ENCODE data around the gene SEC24C. TPM values are rescaled to one million over a fixed set of nuclear protein-coding genes. Genes with fewer than 3 reads are reported as not detected.

Gene SEC24C
- total RNA-seq, 4 donors from 2014 or later: 25.3 to 75.9 (median 40.1) TPM

GRCh38 chr10:73816917-73817729, 73.0 kb downstream of the SEC24C start:
- Histone ChIP-seq H3K27me3 (no peaks in the 10 kb centered on the region), H3K4me3 (no peak overlapping the region), H3K36me3 (no peaks in the 10 kb centered on the region), H3K4me1 (no peaks in the 10 kb centered on the region), H3K9me3 (no peaks in the 10 kb centered on the region), H3K27ac (peak overlapping the region; percentile 34 to 41)
- TF ChIP-seq CTCF (IDR thresholded peaks at IDR 0.05) (no peak), POLR2A (IDR thresholded peaks at IDR 0.05) (no peak)
- intact Hi-C loops (cut with DNase I; ENCODE audit: low total_unique reads): no loop called here
- DNase-seq: no peak

- Histone ChIP-seq H3K36me3 (no peaks in the 10 kb centered on the region), H3K9me3 (no peaks in the 10 kb centered on the region), H3K27ac (no peak overlapping the region), H3K27me3 (no peaks in the 10 kb centered on the region), H3K4me1 (no peaks in the 10 kb centered on the region), H3K4me3 (no peak overlapping the region)
- no peak for DNase-seq
- TF ChIP-seq POLR2A (IDR thresholded peaks at IDR 0.05): no peak
- TF ChIP-seq CTCF (IDR thresholded peaks at IDR 0.05): no peak
- intact Hi-C loops (cut with DNase I; ENCODE audit: low total_unique reads): no loop called here
Observed at GRCh38 chr10:73817826-73818225, 73.7 kb downstream of the SEC24C start.

DNA sequence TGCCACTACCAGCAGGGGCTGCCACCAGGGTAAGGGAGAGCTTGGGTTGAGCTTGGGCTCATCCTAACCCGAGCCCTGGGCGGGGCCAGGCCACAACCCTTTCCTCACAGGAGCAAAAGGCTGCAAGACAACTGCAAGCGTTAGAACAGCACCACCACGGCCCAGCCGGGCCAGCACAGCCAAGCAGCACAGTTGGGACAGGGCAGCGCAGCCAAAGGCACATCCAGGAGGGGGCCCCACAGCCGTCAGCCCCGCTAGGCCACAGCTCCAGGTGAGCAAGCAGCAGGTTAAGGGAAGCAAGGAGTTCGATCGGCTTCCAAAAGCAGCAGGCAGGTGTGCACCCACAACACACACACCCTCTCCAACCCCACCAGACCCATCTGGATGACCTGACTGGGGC, 74.2 kb downstream of the SEC24C start:
- Histone ChIP-seq H3K27me3 (no peaks in the 10 kb centered on the region), H3K4me1 (no peaks in the 10 kb centered on the region), H3K4me3 (no peak overlapping the region), H3K27ac (no peak overlapping the region), H3K36me3 (no peaks in the 10 kb centered on the region), H3K9me3 (no peaks in the 10 kb centered on the region)
- no peak for DNase-seq
- TF ChIP-seq POLR2A (IDR thresholded peaks at IDR 0.05) (no peak), CTCF (IDR thresholded peaks at IDR 0.05) (no peak)
- intact Hi-C loops (cut with DNase I; ENCODE audit: low total_unique reads): no loop called here

DNA sequence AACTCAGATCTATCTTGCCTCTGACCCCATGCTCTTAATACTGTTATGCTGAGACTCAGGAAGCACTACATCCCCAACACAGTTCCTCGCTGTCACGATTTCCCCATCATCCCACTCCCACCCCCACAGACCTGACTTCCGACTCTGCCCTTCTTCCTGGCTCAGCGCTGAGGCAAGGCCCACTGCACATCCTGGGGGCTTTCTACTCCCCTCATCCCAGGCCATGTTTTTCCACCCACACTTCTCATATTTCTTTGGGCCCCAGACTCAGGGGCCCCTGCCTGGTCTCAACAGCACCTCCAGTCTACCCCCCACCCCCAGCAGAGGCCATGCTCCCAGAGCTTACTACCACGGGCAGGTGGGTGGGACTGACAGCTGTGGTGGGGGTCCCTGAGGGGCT, 74.9 kb downstream of the SEC24C start:
- intact Hi-C loops (cut with DNase I; ENCODE audit: low total_unique reads): no loop called here
- H3K27me3 ChIP-seq: no peaks in the 10 kb centered on the region

More for the DNA sequence above, 74.9 kb downstream of the SEC24C start:
- Histone ChIP-seq H3K27ac (no peak overlapping the region), H3K4me3 (no peak overlapping the region), H3K4me1 (no peaks in the 10 kb centered on the region), H3K36me3 (no peaks in the 10 kb centered on the region), H3K9me3 (no peaks in the 10 kb centered on the region)
- DNase-seq: no peak
- no peak for TF ChIP-seq CTCF (IDR thresholded peaks at IDR 0.05)
- no peak for TF ChIP-seq POLR2A (IDR thresholded peaks at IDR 0.05)

Data from uterus (tissue), 4 donors.